Stomach (tissue), 4 donors: ENCODE results near the gene AKAP13.

ENCODE experiments used
- CTCF ChIP-seq, 7 experiments: fragments of 450-650 bp in 4 of 7; fragments of 200-600 bp in 3 of 7; sonication (generic) in 3 of 7; IDR thresholded peaks; one replicate each; pipeline ENCODE4 v1.5.1; 2016 to 2019; ENCODE audit warnings: antibody characterized with exemption in 7 of 7, control low read depth in 2 of 7, mild to moderate bottlenecking in 1 of 7
- EP300 ChIP-seq: sonication (generic); formaldehyde crosslinking; IDR thresholded peaks from one replicate; pipeline ENCODE4 v1.6.1; 2017; ENCODE audit warnings: antibody characterized with exemption

DNA sequence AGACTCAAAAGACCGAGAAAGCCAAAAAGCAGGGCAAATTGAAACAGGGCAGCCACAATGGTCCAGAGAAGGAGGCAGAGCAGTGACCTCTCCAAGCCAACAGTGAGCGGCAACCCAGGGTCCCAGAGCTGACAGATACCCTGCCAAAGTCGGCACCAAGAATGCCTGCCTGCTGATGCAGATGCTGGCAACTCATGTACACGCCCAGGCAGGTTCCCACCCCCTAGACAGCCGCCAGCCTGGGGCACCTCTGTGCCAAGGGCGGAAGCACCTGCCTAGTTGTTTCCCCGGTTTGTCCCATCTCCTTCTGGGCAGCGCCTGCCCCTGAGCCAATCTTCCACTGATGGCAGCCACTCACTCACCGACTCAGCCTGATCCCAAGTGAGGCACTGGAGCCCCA lies 392.3 kb downstream of the AKAP13 start:
- TF ChIP-seq CTCF (IDR thresholded peaks at IDR 0.05) (no peak), EP300 (no peak)
